22Rv1 (cell line): Measurements from ENCODE around the gene EGFR.

Source experiments
- CTCF ChIP-seq: fragments of 450-650 bp; IDR thresholded peaks from 2 replicates; pipeline ENCODE4 v1.5.1; 2017; ENCODE audit warnings: mild to moderate bottlenecking
- ZFX ChIP-seq: fragments of 450-650 bp; IDR thresholded peaks from 2 replicates; pipeline ENCODE4 v1.6.1; 2017; ENCODE audit warnings: antibody characterized with exemption, borderline replicate concordance

GRCh38 chr7:55157764-55158105 is 138.9 kb downstream of the EGFR start:
- TF ChIP-seq CTCF (no peak), ZFX (no peak)
